Measurements from ENCODE around the gene ITGA11.

DNA sequence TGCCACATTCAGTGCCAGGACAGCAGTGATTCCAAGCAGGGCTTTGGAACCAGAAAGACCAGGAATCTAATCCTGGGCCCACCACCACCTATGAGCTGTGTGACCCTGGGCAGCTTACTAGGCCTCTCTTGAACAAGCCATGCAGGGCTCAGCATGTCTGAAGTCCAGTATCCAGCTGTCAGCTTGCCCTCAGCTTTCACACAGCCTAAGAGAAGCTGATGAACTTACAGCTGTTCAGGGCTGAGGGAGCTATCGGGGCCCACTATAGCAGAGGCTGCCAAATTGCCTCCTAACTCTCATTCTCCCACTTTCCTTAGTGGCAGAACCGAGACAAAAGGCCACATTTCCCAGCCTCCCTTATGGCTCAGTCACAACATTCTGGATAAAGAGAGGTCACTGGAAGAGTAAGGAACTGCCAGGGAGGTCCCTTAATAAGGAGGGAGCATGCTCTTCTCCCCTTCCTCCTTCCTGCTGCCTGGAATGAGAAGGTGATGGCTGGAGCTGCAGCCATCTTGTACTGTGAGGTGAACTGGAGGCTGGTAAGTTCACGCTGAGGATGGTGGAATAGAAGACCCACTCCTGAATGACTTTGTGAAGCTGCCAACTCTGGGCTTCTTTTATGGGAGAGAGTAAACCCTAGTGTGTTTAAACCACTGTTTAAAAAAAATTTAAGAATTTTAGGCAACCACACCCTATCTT, 120.0 kb downstream of the ITGA11 start:
- TF ChIP-seq, protein P1, sequence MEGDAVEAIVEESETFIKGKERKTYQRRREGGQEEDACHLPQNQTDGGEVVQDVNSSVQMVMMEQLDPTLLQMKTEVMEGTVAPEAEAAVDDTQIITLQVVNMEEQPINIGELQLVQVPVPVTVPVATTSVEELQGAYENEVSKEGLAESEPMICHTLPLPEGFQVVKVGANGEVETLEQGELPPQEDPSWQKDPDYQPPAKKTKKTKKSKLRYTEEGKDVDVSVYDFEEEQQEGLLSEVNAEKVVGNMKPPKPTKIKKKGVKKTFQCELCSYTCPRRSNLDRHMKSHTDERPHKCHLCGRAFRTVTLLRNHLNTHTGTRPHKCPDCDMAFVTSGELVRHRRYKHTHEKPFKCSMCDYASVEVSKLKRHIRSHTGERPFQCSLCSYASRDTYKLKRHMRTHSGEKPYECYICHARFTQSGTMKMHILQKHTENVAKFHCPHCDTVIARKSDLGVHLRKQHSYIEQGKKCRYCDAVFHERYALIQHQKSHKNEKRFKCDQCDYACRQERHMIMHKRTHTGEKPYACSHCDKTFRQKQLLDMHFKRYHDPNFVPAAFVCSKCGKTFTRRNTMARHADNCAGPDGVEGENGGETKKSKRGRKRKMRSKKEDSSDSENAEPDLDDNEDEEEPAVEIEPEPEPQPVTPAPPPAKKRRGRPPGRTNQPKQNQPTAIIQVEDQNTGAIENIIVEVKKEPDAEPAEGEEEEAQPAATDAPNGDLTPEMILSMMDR (IDR thresholded peaks at IDR 0.05; ENCODE audit: insufficient read depth, low read depth, low read length): no peak
- no peak for TF ChIP-seq EZH2 (IDR thresholded peaks at IDR 0.05; ENCODE audit: insufficient read depth, low read length)
